ENCODE measurements around the gene CYP2S1. TPM values are rescaled to one million over a fixed set of nuclear protein-coding genes. Genes with fewer than 3 reads are reported as not detected.
A peak's percentile ranks its signal among the peaks of the same experiment; 100 is the strongest.
"Not testable (repeated sequence)": the region's sequence is repeated elsewhere in the genome, so short reads cannot be mapped to it uniquely, and the experiment has no call there.

The CYP2S1 gene
- total and polyA plus RNA-seq, 7 donors: 0.10 to 1.1 (median 0.50) TPM

- DNase-seq (no peak), ATAC-seq (no peak)
- H3K9me3 ChIP-seq: no peaks in the 10 kb centered on the region
- no peak for TF ChIP-seq CTCF (IDR thresholded peaks at IDR 0.05)
- intact Hi-C loops (cut with DNase I): loop anchor here in 1 of 2 donors (5.0 kb wide), 1 partner anchor 35 kb away; the partner anchor contains the start of gene HNRNPUL1
- H3K27me3 ChIP-seq (ENCODE audit: insufficient read depth in 3 of 3, low read length in 2 of 3): peaks cover 0 to 48% (median 0%) of the 10 kb centered on the region in 3 donors
- peak overlapping the region; percentile 46 for H3K27ac ChIP-seq
- H3K4me1 ChIP-seq: no peaks in the 10 kb centered on the region
- 55 to 66% (median 60%) methylated on average over 9 of the region's 9 CpGs for WGBS, 3 donors
- no peaks in the 10 kb centered on the region for H3K36me3 ChIP-seq (ENCODE audit: insufficient read depth in 1 of 2, low read depth in 1 of 2)
- H3K4me3 ChIP-seq: peak overlapping the region; percentile 62
These were observed 33.9 kb downstream of the CYP2S1 start for GRCh38 chr19:41226874-41227390.

GRCh38 chr19:41228486-41228885 is 35.5 kb downstream of the CYP2S1 start:
- 78 to 87% (median 86%) methylated on average over 3 of the region's 3 CpGs for WGBS, 3 donors

GRCh38 chr19:41229338-41229737 is 36.3 kb downstream of the CYP2S1 start:
- ATAC-seq; H3K4me3 ChIP-seq; DNase-seq; H3K9me3 ChIP-seq; H3K27ac ChIP-seq; H3K4me1 ChIP-seq; H3K36me3 ChIP-seq (ENCODE audit: insufficient read depth in 1 of 2, low read depth in 1 of 2): not testable (repeated sequence)
- intact Hi-C loops (cut with DNase I): loop anchor here in 1 of 2 donors (5.0 kb wide), 1 partner anchor 33 kb away; the partner anchor contains the start of gene HNRNPUL1
- H3K27me3 ChIP-seq (ENCODE audit: insufficient read depth in 3 of 3, low read length in 2 of 3): peaks cover 0 to 40% (median 0%) of the 10 kb centered on the region in 3 donors
- WGBS, 3 donors: 86 to 92% (median 90%) methylated on average over 5 of the region's 5 CpGs

More at GRCh38 chr19:41228486-41228885, 35.5 kb downstream of the CYP2S1 start:
- intact Hi-C loops (cut with DNase I): loop anchor here in 1 of 2 donors (5.0 kb wide), 1 partner anchor 34 kb away; the partner anchor contains the start of gene HNRNPUL1
- DNase-seq (no peak), ATAC-seq (no peak)
- Histone ChIP-seq H3K36me3 (ENCODE audit: insufficient read depth in 1 of 2, low read depth in 1 of 2) (no peaks in the 10 kb centered on the region), H3K27me3 (ENCODE audit: insufficient read depth in 3 of 3, low read length in 2 of 3) (peaks cover 0 to 40% (median 0%) of the 10 kb centered on the region in 3 donors), H3K9me3 (no peaks in the 10 kb centered on the region), H3K4me1 (no peaks in the 10 kb centered on the region), H3K4me3 (no peak overlapping the region), H3K27ac (no peak overlapping the region)
- TF ChIP-seq CTCF (IDR thresholded peaks at IDR 0.05): no peak

- 91 to 93% (median 92%) methylated on average over 3 of the region's 3 CpGs for WGBS, 3 donors
- no peak for ATAC-seq
These were observed 37.2 kb downstream of the CYP2S1 start for GRCh38 chr19:41230067-41230857.

More at GRCh38 chr19:41230067-41230857, 37.2 kb downstream of the CYP2S1 start:
- DNase-seq: no peak
- no peak overlapping the region for H3K4me3 ChIP-seq
- H3K27ac ChIP-seq: no peak overlapping the region
- peaks cover 0 to 40% (median 0%) of the 10 kb centered on the region in 3 donors for H3K27me3 ChIP-seq (ENCODE audit: insufficient read depth in 3 of 3, low read length in 2 of 3)
- no peak for TF ChIP-seq CTCF (IDR thresholded peaks at IDR 0.05)
- no peaks in the 10 kb centered on the region for H3K4me1 ChIP-seq
- intact Hi-C loops (cut with DNase I): no loop called here
- H3K36me3 ChIP-seq (ENCODE audit: insufficient read depth in 1 of 2, low read depth in 1 of 2): no peaks in the 10 kb centered on the region
- H3K9me3 ChIP-seq: no peaks in the 10 kb centered on the region

Measured in psoas muscle (tissue), 8 donors.